K562 (cell line): ENCODE data around the gene PPP1R1C. TPM values are rescaled to one million over a fixed set of nuclear protein-coding genes. Genes with fewer than 3 reads are reported as not detected.

Experiments
- ATAC-seq: fragments of 200-7000 bp; cut with Tn5 transposase; 3 replicates; pipeline ENCODE4 v1.9.1; 2020; ENCODE audit warnings: moderate library complexity
- BruUV-seq: library from RNA; stranded (reverse); fragments of 400-500 nt; replicated peaks from 2 replicates; lab custom pipeline; 2021; lab: Mats Ljungman, UMichigan
- CTCF ChIA-PET: fragments of 300-600 bp; formaldehyde crosslinking; extraction: SDS; loops from one replicate; lab custom pipeline; 2021; ENCODE audit warnings: low intra/inter-chr PET ratio; lab: Yijun Ruan, JAX
- POLR2A ChIA-PET: fragments of 300-600, 350-650 bp; sonication (Branson Sonifier 250); formaldehyde crosslinking; extraction: SDS; loops from one replicate; lab custom pipeline; 2021; ENCODE audit warnings: antibody characterized with exemption, inconsistent platforms; lab: Yijun Ruan, JAX
- DNase-seq, 4 experiments: peaks; one replicate each; pipeline versions ENCODE4 v3.0.0 to v3.0.0-alpha.2; 2011 to 2018; ENCODE audit warnings: low spot score in 3 of 4, mixed read lengths in 3 of 4; ENCODE audit errors: extremely low read depth in 1 of 4
- FAIRE-seq: peaks from 2 replicates; lab custom pipeline; 2011; peaks lifted over from hg19 to GRCh38; lab: Jason Lieb, UNC
- H2AFZ ChIP-seq: 2 replicates; pipeline ENCODE4 v1.6.0; 2011; ENCODE audit warnings: low read depth, low read length, control low read depth, inconsistent platforms
- H3K27ac ChIP-seq: fragments of 200-600 bp; 3 replicates; pipeline ENCODE4 v1.8.0; 2011; ENCODE audit warnings: low read depth, mild to moderate bottlenecking, control low read depth, inconsistent platforms, low read length, moderate library complexity, mixed read lengths; ENCODE audit errors: extremely low read depth
- H3K27me3 ChIP-seq, 2 experiments: fragments of 300-600 bp in 1 of 2; 2 replicates in 1 of 2; 3 replicates in 1 of 2; pipeline versions ENCODE4 v1.6.0 to v1.8.0; 2011; ENCODE audit warnings: inconsistent platforms in 2 of 2, low read length in 2 of 2, mild to moderate bottlenecking in 1 of 2, mixed read lengths in 1 of 2, moderate library complexity in 1 of 2; ENCODE audit not compliant: control insufficient read depth in 2 of 2, insufficient read depth in 2 of 2
- H3K36me3 ChIP-seq: fragments of 300-600 bp; 3 replicates; pipeline ENCODE4 v1.8.0; 2011; ENCODE audit warnings: mild to moderate bottlenecking, low read length, inconsistent platforms; ENCODE audit not compliant: control insufficient read depth, insufficient read depth
- H3K4me1 ChIP-seq, 2 experiments: fragments of 200-600 bp in 1 of 2; replicated peaks in 1 of 2; 2 replicates in 1 of 2; 3 replicates in 1 of 2; pipeline versions ENCODE4 v1.5.1 to v1.8.0; 2011; ENCODE audit warnings: inconsistent platforms in 2 of 2, low read length in 2 of 2, mild to moderate bottlenecking in 1 of 2, mixed read lengths in 1 of 2, moderate library complexity in 1 of 2; ENCODE audit not compliant: control insufficient read depth in 2 of 2, insufficient read depth in 2 of 2
- H3K4me2 ChIP-seq: 2 replicates; pipeline ENCODE4 v1.6.1; 2011; ENCODE audit warnings: low read length, control low read depth, inconsistent platforms, mixed read lengths; ENCODE audit not compliant: insufficient read depth
- H3K4me3 ChIP-seq: fragments of 200-600 bp; sonication (generic), shearing (Covaris generic); 2 replicates; pipeline ENCODE4 v1.5.1; 2016; ENCODE audit warnings: control low read depth, inconsistent platforms
- H3K79me2 ChIP-seq: fragments of 200-600 bp; 3 replicates; pipeline ENCODE4 v1.8.0; 2011; ENCODE audit warnings: low read length, inconsistent platforms; ENCODE audit not compliant: control insufficient read depth, insufficient read depth
- H3K9ac ChIP-seq, 2 experiments: 2 replicates each; pipeline versions ENCODE4 v1.6.0 to v1.6.1; 2011; ENCODE audit warnings: low read depth in 2 of 2, low read length in 2 of 2, control low read depth in 1 of 2, inconsistent platforms in 1 of 2, mild to moderate bottlenecking in 1 of 2, mixed read lengths in 1 of 2; ENCODE audit not compliant: insufficient read depth in 1 of 2
- H3K9me1 ChIP-seq: one replicate; pipeline ENCODE4 v1.6.0; 2011; ENCODE audit warnings: inconsistent platforms, mild to moderate bottlenecking, low read length, moderate library complexity; ENCODE audit not compliant: control insufficient read depth, insufficient read depth
- H3K9me3 ChIP-seq: replicated peaks from 2 replicates; pipeline ENCODE4 v1.5.1; 2011; ENCODE audit warnings: low read depth, low read length, inconsistent platforms; ENCODE audit not compliant: control insufficient read depth, insufficient read depth
- H4K20me1 ChIP-seq: replicated peaks from 2 replicates; pipeline ENCODE4 v1.6.1; 2011; ENCODE audit warnings: low read length, inconsistent platforms, mixed read lengths; ENCODE audit not compliant: control insufficient read depth, insufficient read depth
- CHCHD3 ChIP-seq: fragments of 250-450 bp; sonication (Bioruptor Pico); IDR thresholded peaks from 2 replicates; pipeline ENCODE4 v2.1.2; 2022; ENCODE audit warnings: mild to moderate bottlenecking
- DIDO1 ChIP-seq: fragments of 450-650 bp; IDR thresholded peaks from 2 replicates; pipeline ENCODE4 v1.6.1; 2016; ENCODE audit warnings: low read depth, missing biosample characterization, missing genetic modification characterization
- ESRRA ChIP-seq: fragments of 450-650 bp; IDR thresholded peaks from 2 replicates; pipeline ENCODE4 v1.6.1; 2014; ENCODE audit warnings: low read depth, mild to moderate bottlenecking, moderate library complexity, borderline replicate concordance
- GATAD2A ChIP-seq: fragments of 450-650 bp; IDR thresholded peaks from 2 replicates; pipeline ENCODE4 v1.6.1; 2017
- POLR2A ChIP-seq: fragments of 450-650 bp; conservative IDR thresholded peaks from 2 replicates; pipeline ENCODE4 v1.6.1; 2016
- SETDB1 ChIP-seq: IDR thresholded peaks from one replicate; pipeline ENCODE4 v1.6.1; 2012; ENCODE audit warnings: low read length, control low read depth, inconsistent platforms
- SMAD3 ChIP-seq: fragments of 450-650 bp; formaldehyde crosslinking; conservative IDR thresholded peaks from 2 replicates; pipeline ENCODE4 v1.4.0; 2020; ENCODE audit warnings: mild to moderate bottlenecking
- STAT5B ChIP-seq: fragments of 250-450 bp; sonication (Bioruptor Pico); IDR thresholded peaks from 2 replicates; pipeline ENCODE4 v1.8.0; 2021; ENCODE audit warnings: mild to moderate bottlenecking, inconsistent platforms
- TSC22D4 ChIP-seq: fragments of 450-650 bp; IDR thresholded peaks from 2 replicates; pipeline ENCODE4 v1.6.1; 2016; ENCODE audit warnings: missing genetic modification characterization, missing biosample characterization, control low read depth
- ZBED1 ChIP-seq: IDR thresholded peaks from 2 replicates; pipeline ENCODE4 v1.6.1; 2014
- ZMIZ1 ChIP-seq, 2 experiments: fragments of 150-350 bp in 1 of 2; IDR thresholded peaks; 2 replicates each; pipeline ENCODE4 v1.6.1; 2012 to 2016; ENCODE audit warnings: low read depth in 2 of 2, low read length in 2 of 2, mild to moderate bottlenecking in 1 of 2, moderate library complexity in 1 of 2
- ZNF253 ChIP-seq: fragments of 250-450 bp; sonication (Bioruptor Pico); conservative IDR thresholded peaks from 2 replicates; pipeline ENCODE4 v1.6.1; 2021; ENCODE audit warnings: mild to moderate bottlenecking
- ZNF511 ChIP-seq: sonication (generic); formaldehyde crosslinking; IDR thresholded peaks from 2 replicates; pipeline ENCODE4 v1.8.0; 2022; ENCODE audit warnings: mild to moderate bottlenecking, missing genetic modification reagents
- ZNF589 ChIP-seq: fragments of 200-800 bp; sonication (Bioruptor generic); IDR thresholded peaks from 2 replicates; pipeline ENCODE4 v1.6.1; 2016; ENCODE audit warnings: low read depth, missing genetic modification characterization, missing compliant biosample characterization
- ZNF75A ChIP-seq: fragments of 450-650 bp; formaldehyde crosslinking; IDR thresholded peaks from 2 replicates; pipeline ENCODE4 v1.4.0; 2020; ENCODE audit warnings: mild to moderate bottlenecking
- WGBS: fragments of 100-300 bp; shearing (Covaris generic); methylation state at CpG from one replicate; pipeline ENCODE4 v1.1.6; 2016; ENCODE audit warnings: low coverage, mixed read lengths; ENCODE audit not compliant: insufficient coverage; ENCODE audit errors: missing lambda C conversion rate; 5-methylcytosine and 5-hydroxymethylcytosine counted together
- in situ Hi-C: fragments of 300-500 bp; cut with MboI; formaldehyde crosslinking; loops from 4 replicates; pipeline ENCODE4 v1.15.0; 2018; ENCODE audit warnings: inconsistent platforms, mixed read lengths
- intact Hi-C: fragments of 100-400 bp; cut with micrococcal nuclease; formaldehyde crosslinking; loops from 2 replicates; pipeline ENCODE4 v1.14.2; 2022
- polyA plus RNA-seq, 8 experiments: library from polyadenylated mRNA; depleted of rRNA in 4 of 8; stranded (reverse) in 5 of 8; unstranded in 3 of 8; fragments of >200 nt; fragmentation: Nextera tagmentation in 2 of 8; fragmentation: Illumina TruSeq in 1 of 8; extraction: Ambion mirVana in 2 of 8; extraction: Trizol in 1 of 8; gene quantifications; 2 replicates each; pipeline versions ENCODE4 v1.2.1 to v1.2.3, GENCODE V29; 2011 to 2014; ENCODE audit warnings: inconsistent platforms in 1 of 8, missing spikeins in 1 of 8
- total RNA-seq, 7 experiments: library from RNA; depleted of rRNA in 6 of 7; stranded (reverse); fragments of >200 nt in 6 of 7; fragmentation: Illumina TruSeq in 2 of 7; extraction: Trizol in 2 of 7; gene quantifications; 2 replicates each; pipeline versions ENCODE4 v1.2.1 to v1.2.3, GENCODE V29; 2011 to 2021; ENCODE audit warnings: low replicate concordance in 1 of 7

PPP1R1C gene
- total and polyA plus RNA-seq, 9 of the 15 experiments (the other 6 are each of a cell fraction or from before 2014, with no cell fraction given) = 0.09 to 0.64 (median 0.40) TPM; not detected in 2

GRCh38 chr2:182070736-182071135 is 85.1 kb downstream of the PPP1R1C start:
- Histone ChIP-seq H3K9ac (no peak overlapping the region), H3K4me3 (no peak overlapping the region), H4K20me1 (no peaks in the 10 kb centered on the region), H3K9me1 (no peaks in the 10 kb centered on the region), H3K4me1 (no peaks in the 10 kb centered on the region), H3K27me3 (no peaks in the 10 kb centered on the region), H3K36me3 (no peaks in the 10 kb centered on the region), H3K79me2 (no peaks in the 10 kb centered on the region), H3K9me3 (no peaks in the 10 kb centered on the region), H3K27ac (no peak overlapping the region), H2AFZ (no peak overlapping the region), H3K4me2 (no peak overlapping the region)
- DNase-seq (no peak), ATAC-seq (no peak), FAIRE-seq (no peak)
- in situ Hi-C loops = loop anchor here (10.0 kb wide), 1 partner anchor 336 kb away; no protein-coding TSS in a partner anchor
- BruUV-seq = no TSS peak
- ChIA-PET CTCF (no interaction called here), POLR2A (no interaction called here)
- WGBS = 0% methylated on average over 2 of the region's 2 CpGs
- no peak for TF ChIP-seq STAT5B (CRISPR knock-in tag)
- intact Hi-C loops = loop anchor here (10.0 kb wide), 1 partner anchor 1946 kb away; no protein-coding TSS in a partner anchor

- no peak overlapping the region for H2AFZ ChIP-seq
- CTCF ChIA-PET = no interaction called here
- no peaks in the 10 kb centered on the region for H4K20me1 ChIP-seq
- H3K27ac ChIP-seq = no peak overlapping the region
- H3K9me1 ChIP-seq = no peaks in the 10 kb centered on the region
- H3K27me3 ChIP-seq = no peaks in the 10 kb centered on the region
- H3K4me3 ChIP-seq = no peak overlapping the region
- BruUV-seq = no TSS peak
- no peak for FAIRE-seq
- H3K36me3 ChIP-seq = no peaks in the 10 kb centered on the region
- 0% methylated on average over 6 of the region's 6 CpGs for WGBS
- no peaks in the 10 kb centered on the region for H3K4me1 ChIP-seq
- no peaks in the 10 kb centered on the region for H3K79me2 ChIP-seq
- in situ Hi-C loops (loop anchor here (10.0 kb wide), 1 partner anchor 338 kb away; no protein-coding TSS in a partner anchor), intact Hi-C loops (loop anchor here (10.0 kb wide), 1 partner anchor 1948 kb away; no protein-coding TSS in a partner anchor)
- no peak overlapping the region for H3K9ac ChIP-seq
- no peak for ATAC-seq
- H3K4me2 ChIP-seq = no peak overlapping the region
- POLR2A ChIA-PET = interaction anchor here (0.6 kb wide), 1 partner anchor 1147 kb away, joined by 3 read pairs; no protein-coding TSS in a partner anchor
- no peaks in the 10 kb centered on the region for H3K9me3 ChIP-seq
- no peak for DNase-seq
- no peak for TF ChIP-seq ZMIZ1 (IDR thresholded peaks at IDR 0.05; ENCODE audit: low read depth in 2 of 2, low read length in 2 of 2)
- no peak for TF ChIP-seq SMAD3 (CRISPR knock-in tag)
- TF ChIP-seq SETDB1 = no peak
- no peak for TF ChIP-seq ZBED1
- no peak for TF ChIP-seq CHCHD3 (CRISPR knock-in tag)
- no peak for TF ChIP-seq ZNF589 (CRISPR knock-in tag)
- no peak for TF ChIP-seq TSC22D4 (tag)
- no peak for TF ChIP-seq POLR2A
- no peak for TF ChIP-seq ZNF253 (CRISPR knock-in tag)
- no peak for TF ChIP-seq ZNF511 (CRISPR knock-in tag)
- TF ChIP-seq ESRRA = no peak
- no peak for TF ChIP-seq GATAD2A
- TF ChIP-seq ZNF75A (CRISPR knock-in tag) = no peak
- no peak for TF ChIP-seq DIDO1 (tag)
Measured at GRCh38 chr2:182072861-182073260, 87.2 kb downstream of the PPP1R1C start.
